ENCODE results near the gene TMEM239. TPM values are rescaled to one million over a fixed set of nuclear protein-coding genes. Genes with fewer than 3 reads are reported as not detected.
"Not testable (repeated sequence)": the region's sequence is repeated elsewhere in the genome, so short reads cannot be mapped to it uniquely, and the experiment has no call there.

Gene TMEM239
- total RNA-seq, 1 experiment from 2014 or later = not detected

DNA sequence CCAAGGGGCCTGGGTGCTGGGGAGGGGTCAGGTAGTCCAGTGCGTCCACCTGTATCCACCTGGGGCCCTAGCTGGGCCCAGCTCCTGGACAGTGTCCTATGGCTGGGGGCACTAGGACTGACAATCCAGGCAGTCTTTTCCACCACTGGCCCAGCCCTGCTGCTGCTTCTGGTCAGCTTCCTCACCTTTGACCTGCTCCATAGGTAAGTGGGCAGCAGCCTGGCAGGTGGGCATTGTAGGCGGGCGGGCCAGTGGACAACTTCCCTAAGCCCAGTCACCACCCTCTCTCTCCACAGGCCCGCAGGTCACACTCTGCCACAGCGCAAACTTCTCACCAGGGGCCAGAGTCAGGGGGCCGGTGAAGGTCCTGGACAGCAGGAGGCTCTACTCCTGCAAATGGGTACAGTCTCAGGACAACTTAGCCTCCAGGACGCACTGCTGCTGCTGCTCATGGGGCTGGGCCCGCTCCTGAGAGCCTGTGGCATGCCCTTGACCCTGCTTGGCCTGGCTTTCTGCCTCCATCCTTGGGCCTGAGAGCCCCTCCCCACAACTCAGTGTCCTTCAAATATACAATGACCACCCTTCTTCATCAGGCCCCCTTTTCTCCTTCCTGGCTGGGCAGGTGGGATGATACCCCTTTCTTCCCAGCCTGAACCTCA, 793 bp upstream of the TMEM239 start:
- no peak for DNase-seq (ENCODE audit: low read depth)
- in situ Hi-C loops (cut with HindIII; ENCODE audit: low pct_unique_long_range_greater_than_20kb, low sequenced_read_pairs) = no loop called here

DNA sequence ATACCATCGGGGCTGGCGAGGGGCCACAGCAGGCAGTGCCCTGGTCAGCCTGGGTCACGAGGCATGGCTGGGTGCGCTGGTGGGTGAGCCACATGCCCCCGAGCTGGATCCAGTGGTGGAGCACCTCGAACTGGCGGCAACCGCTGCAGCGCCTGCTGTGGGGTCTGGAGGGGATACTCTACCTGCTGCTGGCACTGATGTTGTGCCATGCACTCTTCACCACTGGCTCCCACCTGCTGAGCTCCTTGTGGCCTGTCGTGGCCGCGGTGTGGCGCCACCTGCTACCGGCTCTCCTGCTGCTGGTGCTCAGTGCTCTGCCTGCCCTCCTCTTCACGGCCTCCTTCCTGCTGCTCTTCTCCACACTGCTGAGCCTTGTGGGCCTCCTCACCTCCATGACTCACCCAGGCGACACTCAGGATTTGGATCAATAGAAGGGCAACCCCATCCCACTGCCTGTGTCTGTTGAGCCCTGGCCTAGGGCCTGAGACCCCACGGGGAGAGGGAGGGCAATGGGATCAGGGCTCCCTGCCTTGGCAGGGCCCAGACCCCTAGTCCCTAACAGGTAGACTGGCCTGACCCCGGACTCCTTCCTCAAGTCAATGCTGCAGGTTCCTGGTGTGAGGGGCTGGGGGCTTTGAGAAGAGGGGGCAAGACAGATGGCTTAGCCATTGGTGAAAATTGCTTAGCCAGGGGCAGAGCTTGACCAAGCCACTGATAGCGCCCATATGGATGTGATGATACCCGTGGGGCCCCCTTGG, 598 bp downstream of the TMEM239 start:
- in situ Hi-C loops (cut with HindIII; ENCODE audit: low pct_unique_long_range_greater_than_20kb, low sequenced_read_pairs) = no loop called here
- no peak for DNase-seq (ENCODE audit: low read depth)

DNA sequence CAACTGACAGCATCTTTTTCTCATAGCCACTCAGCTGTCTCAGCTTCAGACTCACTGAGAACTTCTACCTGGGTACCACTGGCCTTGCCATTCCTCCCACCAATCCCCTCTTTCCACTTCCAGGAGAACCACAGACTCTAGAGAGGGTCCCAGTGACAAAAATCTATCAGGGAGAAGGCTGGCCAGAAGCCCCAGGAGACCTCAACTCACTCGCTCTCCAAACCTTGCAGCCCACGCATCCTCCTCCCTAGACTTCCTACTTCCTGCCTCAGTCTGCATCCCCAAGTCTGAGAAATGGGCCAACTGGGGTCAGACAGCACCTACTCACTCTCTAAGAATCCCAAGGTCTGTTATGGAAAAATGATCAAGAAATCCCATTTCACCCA, 1.2 kb downstream of the TMEM239 start:
- in situ Hi-C loops (cut with HindIII; ENCODE audit: low pct_unique_long_range_greater_than_20kb, low sequenced_read_pairs) = no loop called here
- DNase-seq (ENCODE audit: low read depth) = no peak

DNA sequence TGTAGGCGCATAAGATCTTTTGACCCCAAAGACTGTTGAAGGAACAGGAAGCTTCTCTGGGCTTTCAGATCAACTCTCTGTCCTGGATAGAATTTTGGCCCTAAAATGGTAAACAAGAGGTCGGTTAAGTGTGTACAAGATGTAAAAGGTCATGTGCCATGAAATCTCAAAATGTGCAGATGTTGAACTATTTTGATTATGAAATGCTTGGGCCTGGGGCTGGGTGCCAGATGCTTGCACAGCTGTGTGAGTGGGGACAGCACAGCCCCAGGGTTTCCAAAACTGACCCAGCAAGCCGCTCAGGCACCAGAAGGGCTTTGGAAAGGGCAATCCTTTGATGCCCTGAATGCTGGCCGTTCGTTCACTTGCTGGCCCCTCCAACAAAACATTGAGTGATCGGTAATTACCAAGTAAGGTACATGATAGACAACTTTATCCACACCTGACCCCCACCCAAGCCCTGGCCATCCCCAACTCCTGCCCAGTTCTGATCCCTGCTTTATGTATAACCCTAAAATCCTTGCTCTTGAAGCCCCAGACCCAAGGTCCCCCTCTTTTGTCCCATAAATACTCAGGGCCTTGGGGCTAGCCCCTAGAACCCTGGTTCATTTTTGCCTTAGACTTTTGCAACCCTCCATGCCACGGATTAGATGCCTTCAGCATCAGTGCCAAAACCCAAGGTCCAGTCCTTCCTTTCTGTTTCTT, 1.9 kb downstream of the TMEM239 start:
- in situ Hi-C loops (cut with HindIII; ENCODE audit: low pct_unique_long_range_greater_than_20kb, low sequenced_read_pairs) = no loop called here
- DNase-seq (ENCODE audit: low read depth) = no peak

DNA sequence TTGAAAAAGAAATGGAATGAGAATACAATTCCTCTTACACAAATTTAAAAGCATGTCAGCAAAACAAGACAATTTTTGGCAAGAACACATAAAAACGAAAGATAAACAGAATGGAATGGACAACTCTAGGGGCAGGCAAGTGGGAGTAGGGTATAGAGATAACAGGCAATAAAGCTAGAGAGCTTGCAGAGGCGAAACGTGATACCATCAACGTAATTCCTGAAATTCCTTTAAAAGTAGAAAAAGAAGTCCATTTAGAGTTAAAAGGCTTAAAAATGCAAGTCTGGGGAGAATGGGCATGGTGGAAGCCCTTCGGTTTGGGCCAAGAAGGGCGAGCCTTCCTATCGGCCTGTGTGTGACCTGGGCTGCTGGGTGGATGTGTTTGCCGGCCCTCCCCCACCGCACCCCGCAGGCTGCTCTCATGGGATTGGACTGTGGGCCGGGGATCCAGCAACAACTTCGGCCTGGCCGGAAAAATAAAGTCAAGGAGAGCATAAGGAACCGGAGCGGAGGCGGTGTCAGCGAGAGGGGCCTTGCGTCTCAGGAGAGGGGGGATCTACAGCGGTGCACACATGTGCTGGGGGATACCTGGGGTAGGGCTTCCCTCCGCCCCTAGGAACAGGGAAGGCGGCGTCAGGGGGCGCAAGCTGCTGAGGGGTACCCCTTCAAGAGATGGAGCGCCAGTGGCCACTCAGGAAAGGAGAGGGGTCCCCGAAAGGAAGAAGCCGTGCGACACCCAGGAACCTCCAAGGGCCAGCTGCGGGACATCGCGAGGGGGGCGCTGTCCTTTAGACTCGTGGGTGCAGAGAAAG, 4.1 kb downstream of the TMEM239 start:
- DNase-seq (ENCODE audit: low read depth) = no peak
- in situ Hi-C loops (cut with HindIII; ENCODE audit: low pct_unique_long_range_greater_than_20kb, low sequenced_read_pairs) = no loop called here

DNA sequence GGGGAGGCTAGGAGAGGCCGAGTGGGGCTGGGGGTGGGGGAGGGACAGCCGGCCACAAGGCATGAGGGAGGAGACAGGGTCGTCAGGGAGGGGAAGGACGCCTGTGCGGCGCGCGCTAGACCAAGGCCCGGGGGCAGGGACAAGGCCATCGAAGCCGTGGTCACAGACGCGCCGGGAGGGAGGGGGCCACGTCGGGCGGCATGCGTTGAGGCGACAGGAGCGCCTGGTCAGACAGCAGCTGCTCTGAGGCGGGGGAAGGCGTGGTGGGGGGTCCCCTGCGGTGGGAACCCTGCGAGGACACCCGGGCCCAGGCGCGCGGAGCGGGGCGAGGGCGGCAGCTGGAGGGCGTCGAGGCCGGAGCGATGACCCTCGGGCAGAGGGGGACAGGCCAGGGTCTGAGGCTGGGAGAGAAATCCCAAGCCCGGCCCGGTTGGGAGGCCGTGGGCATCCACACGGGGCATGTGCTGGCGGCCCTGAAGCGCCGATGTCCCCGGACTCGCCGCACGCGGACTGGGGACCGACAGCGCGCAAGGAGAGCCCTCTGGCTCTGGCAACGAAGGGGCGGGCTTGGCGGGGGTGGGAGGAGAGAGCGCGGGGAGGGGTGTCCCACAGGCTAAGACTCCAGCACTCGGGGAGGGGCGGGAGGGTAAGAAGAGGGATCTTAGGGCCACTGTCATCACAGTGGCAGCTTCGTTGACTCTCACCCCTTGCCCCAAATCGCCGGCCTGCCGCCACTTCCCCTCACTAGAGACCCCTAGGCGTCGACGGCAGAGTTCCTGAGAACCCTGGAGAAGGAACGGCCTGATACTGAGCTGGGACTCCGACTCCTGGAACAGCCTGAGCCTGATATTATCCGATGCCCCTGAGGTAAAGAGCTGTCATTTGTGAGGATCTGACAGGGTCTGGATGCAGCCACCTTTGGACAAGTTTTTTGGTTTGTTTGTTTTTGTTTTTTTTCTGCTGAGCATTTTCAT, 5.0 kb downstream of the TMEM239 start:
- in situ Hi-C loops (cut with HindIII; ENCODE audit: low pct_unique_long_range_greater_than_20kb, low sequenced_read_pairs) = no loop called here
- DNase-seq (ENCODE audit: low read depth) = no peak

DNA sequence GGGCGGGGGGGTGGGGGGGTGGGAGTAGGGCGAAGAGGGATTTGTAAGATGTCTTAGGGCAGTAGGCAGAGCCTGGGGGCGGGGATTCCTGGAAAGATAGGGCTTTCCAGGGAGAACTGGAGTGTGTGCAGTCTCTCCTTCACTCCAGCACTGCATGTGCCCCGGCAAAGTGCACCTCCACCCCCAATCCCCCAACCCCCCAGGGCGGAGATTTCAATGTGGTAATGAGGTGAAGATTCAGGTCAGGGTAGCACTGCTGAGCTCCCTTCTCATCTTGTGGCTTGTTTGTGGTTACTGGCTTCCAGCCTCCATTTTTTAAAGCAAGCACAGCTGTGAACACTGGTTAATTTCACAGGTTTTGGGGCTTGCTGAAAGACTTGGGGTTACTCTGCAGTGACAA, 5.9 kb downstream of the TMEM239 start:
- no peak for DNase-seq (ENCODE audit: low read depth)
- in situ Hi-C loops (cut with HindIII; ENCODE audit: low pct_unique_long_range_greater_than_20kb, low sequenced_read_pairs) = no loop called here

DNA sequence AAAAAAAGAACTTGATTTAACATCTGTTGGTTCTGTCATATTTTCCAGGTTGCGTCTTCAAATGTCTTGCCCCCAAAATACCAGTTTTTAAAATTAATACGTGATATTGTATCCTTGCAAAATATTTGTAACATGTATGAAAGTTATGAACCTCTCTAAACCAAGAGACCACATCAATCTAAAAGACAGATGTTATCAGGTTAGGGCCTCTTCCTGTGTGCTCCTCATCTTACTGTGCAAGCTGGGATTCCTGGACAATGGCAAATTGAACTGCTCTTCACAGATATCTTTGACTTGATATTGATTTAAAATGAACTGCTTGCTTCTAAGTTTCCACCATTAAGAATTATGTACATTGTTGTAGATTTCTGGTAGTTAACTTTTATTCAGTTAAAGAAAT, 9.6 kb downstream of the TMEM239 start:
- no peak for DNase-seq (ENCODE audit: low read depth)
- in situ Hi-C loops (cut with HindIII; ENCODE audit: low pct_unique_long_range_greater_than_20kb, low sequenced_read_pairs) = no loop called here

DNA sequence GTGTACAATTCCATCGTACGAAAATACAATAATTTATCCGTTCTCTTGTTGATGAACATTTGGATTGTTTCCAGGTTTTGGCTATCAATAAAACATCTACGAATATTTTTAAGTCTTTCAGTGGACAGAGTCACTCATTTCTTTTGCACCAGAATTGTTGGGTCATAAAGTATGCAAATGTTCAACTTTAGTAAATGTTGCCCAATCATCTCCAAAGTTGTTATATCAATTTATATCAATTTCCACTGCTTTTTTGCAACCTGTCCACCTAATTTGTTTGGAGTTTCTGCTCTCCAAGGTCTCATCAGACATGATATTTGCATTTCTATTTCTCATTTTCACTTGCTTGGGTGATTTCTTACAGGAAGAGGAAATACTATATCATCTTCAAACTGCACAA, 10.5 kb downstream of the TMEM239 start:
- DNase-seq (ENCODE audit: low read depth) = no peak
- in situ Hi-C loops (cut with HindIII; ENCODE audit: low pct_unique_long_range_greater_than_20kb, low sequenced_read_pairs) = no loop called here

DNA sequence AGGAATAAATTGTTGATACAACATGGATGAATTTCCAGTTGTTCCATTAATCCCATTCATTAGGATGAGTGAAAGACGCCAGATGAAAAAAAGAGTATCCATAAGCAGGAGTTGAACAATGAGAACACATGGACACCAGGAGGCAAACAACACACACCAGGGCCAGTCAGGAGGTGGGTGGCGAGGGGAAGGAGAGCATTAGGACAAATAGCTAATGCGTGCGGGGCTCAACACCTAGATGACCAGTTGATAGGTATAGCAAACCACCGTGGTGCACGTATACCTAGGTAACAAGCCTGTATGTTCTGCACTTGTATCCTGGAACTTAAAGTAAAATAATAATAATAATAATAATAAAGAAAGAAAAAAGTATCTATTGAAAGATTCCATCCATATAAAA, 13.2 kb downstream of the TMEM239 start:
- no peak for DNase-seq (ENCODE audit: low read depth)
- in situ Hi-C loops (cut with HindIII; ENCODE audit: low pct_unique_long_range_greater_than_20kb, low sequenced_read_pairs) = no loop called here

DNA sequence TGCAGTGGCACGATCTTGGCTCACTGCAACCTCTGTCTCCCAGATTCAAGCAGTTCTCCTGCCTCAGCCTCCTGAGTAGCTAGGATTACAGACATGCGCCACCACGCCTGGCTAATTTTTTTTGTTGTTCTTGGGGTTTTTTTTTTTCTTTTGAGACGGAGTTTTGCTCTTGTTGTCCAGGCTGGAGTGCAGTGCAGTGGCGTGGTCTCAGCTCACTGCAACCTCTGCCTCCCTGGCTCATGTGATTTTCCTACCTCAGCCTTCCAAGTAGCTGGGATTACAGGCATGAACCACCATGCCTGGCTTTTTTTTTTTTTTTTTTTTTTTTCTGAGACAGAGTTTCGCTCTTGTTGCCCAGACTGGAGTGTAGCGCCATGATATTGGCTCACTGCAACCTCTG, 15.0 kb downstream of the TMEM239 start:
- in situ Hi-C loops (cut with HindIII; ENCODE audit: low pct_unique_long_range_greater_than_20kb, low sequenced_read_pairs) = not testable (repeated sequence)

DNA sequence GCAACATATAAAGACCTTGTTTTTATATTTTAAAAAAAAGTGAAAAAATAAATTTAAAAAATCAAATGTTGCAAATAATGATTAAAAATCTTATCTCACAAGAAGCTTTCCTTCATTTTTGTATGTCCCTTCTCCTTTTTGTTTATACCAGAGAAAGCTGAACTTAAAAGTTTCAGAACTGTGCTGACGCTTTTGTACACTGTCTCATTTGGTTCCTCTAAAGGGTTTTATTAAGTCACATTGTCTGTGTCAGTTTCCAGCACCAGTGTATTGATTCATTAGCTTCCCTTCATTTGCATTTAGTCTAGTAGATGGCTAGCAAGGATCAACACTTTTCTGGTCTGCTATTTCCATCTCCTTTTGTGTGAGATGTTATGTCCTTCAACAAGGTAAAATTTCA, 17.6 kb downstream of the TMEM239 start:
- DNase-seq (ENCODE audit: low read depth) = no peak
- in situ Hi-C loops (cut with HindIII; ENCODE audit: low pct_unique_long_range_greater_than_20kb, low sequenced_read_pairs) = no loop called here

More for the DNA sequence above, 15.0 kb downstream of the TMEM239 start:
- DNase-seq (ENCODE audit: low read depth) = peak; percentile 32

DNA sequence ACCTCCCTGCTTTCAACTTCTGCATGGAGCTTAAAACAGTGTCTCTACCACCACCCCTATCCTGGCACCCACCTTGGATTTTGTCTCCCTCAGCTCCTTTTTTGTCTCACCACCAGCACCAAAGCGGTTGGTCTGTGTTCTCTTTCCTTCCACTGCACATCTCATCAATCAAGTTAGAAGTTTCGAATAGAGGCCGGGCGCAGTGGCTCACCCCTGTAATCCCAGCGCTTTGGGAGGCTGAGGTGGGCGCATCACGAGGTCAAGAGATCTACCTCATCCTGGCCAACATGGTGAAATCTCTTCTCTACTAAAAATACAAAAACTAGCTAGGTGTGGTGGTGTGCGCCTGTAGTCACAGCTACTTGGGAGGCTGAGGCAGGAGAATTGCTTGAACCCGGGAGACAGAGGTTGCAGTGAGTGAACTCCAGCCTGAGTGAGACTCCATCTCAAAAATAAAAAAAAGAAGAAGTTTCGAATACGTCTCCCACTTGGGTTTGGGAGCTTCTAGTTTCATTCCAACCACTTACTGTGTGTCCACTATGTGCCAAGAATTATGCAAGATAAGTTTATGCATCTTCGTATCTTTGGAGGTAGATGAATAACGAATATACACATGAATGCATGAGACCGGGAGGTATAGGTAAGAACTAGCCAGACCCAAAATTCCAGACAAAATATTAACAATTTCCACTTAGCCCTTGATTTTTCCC, 18.4 kb downstream of the TMEM239 start:
- in situ Hi-C loops (cut with HindIII; ENCODE audit: low pct_unique_long_range_greater_than_20kb, low sequenced_read_pairs) = no loop called here
- DNase-seq (ENCODE audit: low read depth) = no peak

DNA sequence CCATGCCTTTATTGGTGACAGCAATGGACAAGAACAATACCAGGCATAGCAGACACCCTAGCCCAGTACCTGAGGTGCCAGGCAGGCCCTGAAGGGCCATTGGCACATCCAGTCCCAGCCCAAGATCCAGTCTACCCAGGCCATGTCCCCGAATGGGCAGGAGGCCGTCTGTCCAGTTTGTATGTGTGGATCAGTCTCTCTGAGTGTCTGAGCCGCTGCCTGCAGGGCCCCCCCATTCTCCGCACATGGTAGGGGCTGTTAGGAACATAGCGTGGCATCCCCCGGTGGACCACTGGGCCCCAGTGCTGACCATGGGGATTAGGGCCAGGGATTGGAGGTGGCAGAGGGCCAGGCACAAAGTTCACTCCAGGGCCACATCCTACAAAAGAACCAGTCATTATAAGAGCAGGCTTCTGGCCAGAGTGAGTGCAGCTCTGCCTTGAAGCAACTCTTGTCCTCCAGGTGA, 19.2 kb downstream of the TMEM239 start:
- DNase-seq (ENCODE audit: low read depth) = no peak
- in situ Hi-C loops (cut with HindIII; ENCODE audit: low pct_unique_long_range_greater_than_20kb, low sequenced_read_pairs) = no loop called here

DNA sequence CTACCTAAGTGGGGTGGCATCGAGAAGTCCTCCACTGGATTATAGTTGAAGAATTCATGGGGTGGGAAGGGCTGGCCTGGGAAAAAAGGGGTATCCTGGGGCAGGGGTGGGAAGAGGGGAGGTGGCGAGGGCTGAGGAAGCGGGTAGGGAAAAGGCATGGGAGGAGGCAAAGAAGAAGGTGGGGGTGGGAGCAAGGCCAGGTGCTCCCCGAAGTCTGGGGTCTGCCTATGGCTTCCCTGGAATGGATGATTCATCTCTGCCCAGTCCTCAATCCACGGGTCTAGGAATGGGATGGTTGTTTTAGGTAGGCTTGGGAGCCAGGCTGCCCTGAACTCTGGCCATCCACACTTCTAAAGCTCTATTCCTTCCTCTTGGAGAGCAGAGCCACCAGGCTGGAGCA, 19.9 kb downstream of the TMEM239 start:
- DNase-seq (ENCODE audit: low read depth) = no peak
- in situ Hi-C loops (cut with HindIII; ENCODE audit: low pct_unique_long_range_greater_than_20kb, low sequenced_read_pairs) = no loop called here

DNA sequence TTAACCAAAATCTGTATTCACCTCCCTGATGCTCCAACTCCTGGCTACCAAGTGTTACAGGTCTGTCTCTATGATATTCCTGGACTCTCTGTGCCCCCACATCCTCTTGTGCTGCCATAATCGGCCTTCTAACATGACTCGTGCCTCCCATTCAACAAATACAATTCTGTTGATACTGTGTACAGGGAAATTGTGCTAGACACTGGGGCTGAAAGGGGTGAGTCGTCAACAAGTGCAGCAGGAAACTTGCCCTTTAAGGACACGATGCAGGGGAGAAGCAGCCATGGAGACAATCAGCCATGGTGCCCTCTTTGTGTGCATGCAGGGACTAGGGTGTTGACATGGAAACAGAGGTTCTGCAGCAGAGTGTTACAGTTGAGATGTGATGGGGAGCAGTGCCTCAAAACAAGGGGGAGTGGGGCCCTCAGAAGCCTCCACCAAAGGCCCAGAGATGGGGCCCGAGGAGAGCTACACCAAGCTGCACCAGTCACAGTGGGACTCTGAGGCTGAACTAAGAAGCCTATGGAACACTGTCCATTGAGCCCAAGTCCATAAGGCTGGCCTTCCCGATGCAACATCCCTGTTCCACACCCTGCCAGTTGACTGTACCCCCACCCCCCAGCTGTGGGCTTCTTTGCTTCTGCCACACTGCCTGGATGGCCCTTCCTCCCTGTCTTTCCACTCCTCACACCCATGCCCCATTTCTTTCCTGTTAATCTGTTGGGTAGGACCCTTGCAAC, 21.2 kb downstream of the TMEM239 start:
- DNase-seq (ENCODE audit: low read depth) = no peak
- in situ Hi-C loops (cut with HindIII; ENCODE audit: low pct_unique_long_range_greater_than_20kb, low sequenced_read_pairs) = no loop called here

Measured in Caki2 (cell line).